HG03108 (cell line): ENCODE measurements around the gene HES3.

Experiments
- ATAC-seq: cut with Tn5 transposase; IDR thresholded peaks from one replicate; pipeline ENCODE4 v1.9.1; 2021; ENCODE audit warnings: moderate library complexity; ENCODE audit not compliant: unreplicated experiment

HES3 gene

DNA sequence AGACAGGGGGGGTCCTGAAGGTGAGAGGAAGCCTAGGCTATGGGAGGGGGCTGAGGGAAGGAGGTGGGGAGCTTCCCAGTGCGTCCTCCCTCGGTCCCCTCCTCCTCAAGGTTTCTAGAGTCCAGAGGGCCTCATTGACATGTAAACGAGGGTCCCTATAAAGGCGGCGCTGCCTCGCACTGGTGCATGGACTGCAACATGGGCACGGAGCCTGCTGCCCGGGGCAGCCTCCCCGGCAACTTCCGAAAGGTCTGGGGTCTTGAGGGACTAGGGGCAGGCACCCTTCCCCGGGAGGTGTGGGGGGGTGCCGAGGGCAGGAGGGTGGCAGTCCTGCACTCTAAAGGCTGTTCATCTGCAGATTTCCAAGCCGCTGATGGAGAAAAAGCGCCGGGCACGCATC lies at the start of gene HES3:
HES3 (plus strand) TSS at position 187 of the 400 bp plus-strand sequence; CDS start at position 374, 187 bp downstream.
- no peak for ATAC-seq

- no peak for ATAC-seq
These were observed 46.1 kb upstream of the HES3 start for GRCh38 chr1:6197746-6198427.

- ATAC-seq: peak; percentile 15
These were observed 45.2 kb upstream of the HES3 start for GRCh38 chr1:6198646-6199297.

GRCh38 chr1:6199298-6200187 lies 44.4 kb upstream of the HES3 start, which contains the start of gene RPL22:
Gene RPL22 (minus strand): TSS chr1:6199595. CDS start chr1:6199573, 22 bp downstream.
- peak; percentile 94 for ATAC-seq

DNA sequence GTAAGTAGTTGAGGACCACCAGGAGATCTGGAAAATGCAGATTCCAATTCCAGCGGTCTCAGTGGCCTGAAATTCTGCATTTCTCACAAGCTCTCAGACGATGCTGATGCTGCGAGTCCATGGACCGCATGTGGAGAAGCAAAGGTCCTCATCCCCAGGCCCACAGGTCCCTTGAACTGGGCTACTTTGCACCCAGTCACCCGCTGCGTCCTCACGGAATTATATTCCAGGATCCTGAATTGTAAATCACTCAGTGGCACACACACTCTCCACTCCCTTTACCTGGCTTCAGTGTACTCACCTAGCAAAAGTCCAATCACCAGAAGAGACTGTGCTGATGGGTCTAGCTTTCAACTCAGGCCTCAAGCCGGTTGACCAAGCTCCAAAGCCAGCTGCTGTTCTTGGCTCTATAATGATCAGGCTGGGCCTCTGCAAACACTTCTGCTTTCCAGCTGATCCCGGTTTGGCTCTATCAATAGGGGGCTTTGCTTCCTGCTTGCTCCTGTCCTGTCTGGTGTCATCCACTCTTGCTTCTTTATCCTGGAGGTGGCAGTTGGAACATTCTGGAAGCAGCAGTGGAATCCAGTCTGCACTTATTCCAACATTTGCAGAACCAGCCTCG lies 43.7 kb upstream of the HES3 start:
- no peak for ATAC-seq

DNA sequence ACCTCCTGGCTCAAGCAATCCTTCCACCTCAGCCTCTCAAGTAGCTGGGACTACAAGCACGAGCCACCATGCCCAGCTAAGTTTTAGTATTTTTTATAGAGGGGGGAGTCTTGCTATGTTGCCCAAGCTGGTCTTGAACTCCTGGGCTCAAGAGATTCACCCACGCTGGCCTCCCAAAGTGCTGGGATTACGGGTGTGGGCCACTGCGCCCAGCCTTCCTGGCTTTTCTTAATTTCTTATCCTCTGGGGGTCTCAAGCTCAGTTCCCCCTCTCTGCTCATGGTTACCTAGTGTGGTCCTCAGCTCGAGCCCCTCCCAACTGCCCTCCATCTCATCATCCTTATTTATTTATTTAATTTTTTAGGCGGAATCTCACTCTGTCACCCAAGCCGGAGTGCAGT lies 41.7 kb upstream of the HES3 start:
- ATAC-seq: no peak

DNA sequence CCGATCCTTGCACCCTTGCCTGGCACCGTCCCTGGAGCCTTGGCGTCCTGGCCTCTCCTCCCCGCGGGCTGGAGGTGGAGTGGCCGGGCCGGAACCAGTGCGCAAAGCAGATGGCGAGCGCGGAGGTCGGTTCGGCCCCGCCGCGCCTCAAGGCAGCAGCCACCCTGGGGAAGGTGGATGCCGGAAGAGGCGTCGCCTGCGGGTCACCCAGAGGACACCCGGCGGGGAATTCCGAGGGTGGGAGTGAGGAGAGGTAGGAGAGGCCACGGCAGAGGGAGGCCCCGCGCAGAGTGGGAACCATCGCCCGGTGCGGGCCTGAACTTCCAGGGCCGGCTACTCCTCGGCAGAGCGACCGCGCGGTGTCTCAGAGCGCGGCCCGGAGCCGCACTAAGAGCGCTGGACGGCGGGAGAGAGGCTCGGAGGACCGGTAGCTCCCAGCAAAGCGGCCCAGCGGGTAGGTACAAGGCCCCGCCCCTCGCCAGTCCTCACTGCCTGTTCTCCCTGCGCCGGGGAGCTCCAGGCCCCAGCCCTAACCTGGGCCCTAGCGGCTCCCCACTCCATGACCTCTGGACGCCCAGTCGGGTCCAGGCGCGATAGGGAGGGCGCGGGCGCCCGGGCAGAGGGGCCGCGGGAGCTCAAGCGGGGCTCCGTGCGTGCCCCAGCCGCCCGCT lies 38.0 kb upstream of the HES3 start, which contains the start of gene RNF207:
RNF207 (plus strand) TSS at position 271 of the 671 bp plus-strand sequence. CDS start 417 bp downstream, outside the sequence.
- ATAC-seq: peak; percentile 58

- ATAC-seq: no peak
These were observed 37.5 kb upstream of the HES3 start for GRCh38 chr1:6206520-6206855.

DNA sequence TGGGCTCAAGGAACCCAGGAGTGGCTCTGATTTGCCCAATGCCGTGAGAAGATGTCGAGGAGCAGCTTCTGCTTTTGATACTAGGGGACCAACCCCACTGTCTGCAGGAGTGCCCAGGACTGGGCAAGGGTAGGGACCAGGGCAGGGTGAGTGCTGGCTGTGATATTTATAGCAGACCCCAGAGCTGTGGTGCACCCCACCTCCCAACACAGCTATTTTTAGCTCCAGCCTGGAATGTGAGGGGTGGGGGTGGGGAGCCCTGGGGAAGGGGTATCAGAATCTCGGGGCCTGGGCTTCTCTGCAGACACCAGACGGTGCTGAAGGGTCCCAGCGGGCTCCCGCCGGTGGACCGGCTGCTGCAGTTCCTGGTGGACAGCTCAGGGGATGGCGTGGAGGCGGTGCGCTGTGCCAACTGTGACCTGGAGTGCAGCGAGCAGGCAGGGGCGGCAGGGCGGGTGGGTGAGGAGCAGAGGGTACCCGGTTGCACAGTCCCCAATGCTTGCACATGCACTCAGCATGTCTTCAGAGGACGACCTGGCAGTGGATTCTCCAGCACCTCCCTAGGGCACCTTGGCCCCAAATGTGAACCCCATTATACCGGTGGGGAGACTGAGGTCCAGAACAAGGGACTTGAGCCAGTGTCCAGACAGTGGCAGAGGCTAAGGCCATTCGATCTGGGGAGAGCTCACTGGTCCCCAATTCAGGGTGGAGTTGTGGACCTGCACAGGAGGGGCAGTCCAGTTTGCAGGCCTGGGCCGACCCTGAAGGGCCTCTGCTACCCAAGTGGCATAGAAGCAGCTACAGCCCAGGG lies 36.7 kb upstream of the HES3 start:
- ATAC-seq: no peak

GRCh38 chr1:6207921-6208320 lies 36.1 kb upstream of the HES3 start:
- no peak for ATAC-seq

DNA sequence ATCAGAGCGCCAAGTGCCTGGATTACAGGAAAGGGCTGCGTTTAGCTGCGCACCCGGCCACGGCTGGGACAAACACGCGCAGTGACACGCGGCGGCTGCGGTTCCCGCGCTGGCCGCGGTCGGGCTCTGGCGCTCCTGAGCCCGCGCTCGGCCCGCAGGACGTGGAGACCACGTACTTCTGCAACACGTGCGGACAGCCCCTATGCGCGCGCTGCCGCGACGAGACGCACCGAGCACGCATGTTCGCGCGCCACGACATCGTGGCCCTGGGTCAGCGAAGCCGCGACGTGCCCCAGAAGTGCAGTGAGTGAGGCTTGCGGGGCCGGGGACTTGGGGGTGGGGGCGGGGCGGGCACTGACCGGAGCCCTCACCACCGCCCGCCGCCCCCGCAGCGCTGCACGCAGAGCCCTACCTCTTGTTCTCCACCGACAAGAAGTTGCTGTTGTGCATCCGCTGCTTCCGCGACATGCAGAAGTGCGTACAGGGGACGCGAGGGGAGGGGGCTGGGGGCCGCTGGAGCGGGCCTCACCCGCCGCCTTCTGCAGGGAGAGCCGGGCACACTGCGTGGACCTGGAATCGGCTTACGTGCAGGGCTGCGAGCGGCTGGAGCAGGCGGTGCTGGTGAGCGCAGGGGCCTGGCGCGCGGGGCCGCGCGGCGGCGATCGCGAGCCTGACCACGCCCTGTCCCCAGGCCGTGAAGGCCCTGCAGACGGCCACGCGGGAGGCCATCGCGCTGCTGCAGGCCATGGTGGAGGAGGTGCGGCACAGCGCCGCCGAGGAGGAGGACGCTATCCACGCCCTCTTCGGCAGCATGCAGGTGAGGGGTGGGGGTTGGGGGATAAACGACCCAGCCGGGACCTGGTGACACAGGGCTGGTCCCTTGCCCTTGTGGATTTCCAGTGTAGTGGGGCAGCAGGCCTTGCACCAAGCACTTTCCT lies 35.0 kb upstream of the HES3 start:
- no peak for ATAC-seq

DNA sequence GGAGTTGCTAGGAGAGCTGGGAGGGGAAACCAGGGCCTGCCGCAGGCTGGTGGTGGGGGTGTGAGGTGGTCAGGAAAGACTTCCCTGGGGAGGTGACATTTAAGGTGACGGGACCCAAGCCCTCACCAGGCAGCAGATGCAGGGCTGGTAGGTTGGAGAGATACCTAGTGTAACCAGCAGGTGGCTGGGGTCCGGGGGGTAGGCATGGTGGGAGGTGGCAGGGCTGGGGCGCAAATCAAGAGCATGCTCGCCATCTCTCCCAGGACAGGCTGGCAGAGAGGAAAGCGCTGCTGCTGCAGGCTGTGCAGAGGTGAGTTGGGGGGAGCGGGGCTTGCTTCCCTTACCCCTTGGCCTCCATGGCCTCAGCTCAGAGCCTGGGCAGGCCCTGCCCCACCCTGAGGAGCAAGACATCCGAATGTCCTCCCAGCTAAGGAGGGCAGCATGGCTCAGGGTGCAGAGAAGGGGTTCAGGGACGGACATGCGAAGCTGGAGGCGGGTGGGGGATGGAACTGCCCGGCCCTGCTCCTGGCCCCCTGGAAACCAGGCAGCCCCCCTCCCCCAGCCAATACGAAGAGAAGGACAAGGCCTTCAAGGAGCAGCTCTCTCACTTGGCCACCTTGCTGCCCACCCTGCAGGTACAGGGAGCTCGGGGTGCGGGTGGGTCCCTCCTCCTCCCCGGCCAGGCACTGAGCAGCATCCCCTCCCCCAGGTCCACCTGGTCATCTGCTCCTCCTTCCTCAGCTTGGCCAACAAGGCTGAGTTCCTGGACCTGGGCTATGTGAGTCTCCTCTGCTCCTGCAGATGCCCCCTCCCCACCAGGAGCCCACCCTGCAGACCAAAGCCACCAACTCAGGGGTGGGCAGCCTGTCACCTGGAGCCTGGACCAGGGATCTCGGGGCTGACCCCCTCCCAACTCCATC lies 34.1 kb upstream of the HES3 start:
- ATAC-seq: no peak

DNA sequence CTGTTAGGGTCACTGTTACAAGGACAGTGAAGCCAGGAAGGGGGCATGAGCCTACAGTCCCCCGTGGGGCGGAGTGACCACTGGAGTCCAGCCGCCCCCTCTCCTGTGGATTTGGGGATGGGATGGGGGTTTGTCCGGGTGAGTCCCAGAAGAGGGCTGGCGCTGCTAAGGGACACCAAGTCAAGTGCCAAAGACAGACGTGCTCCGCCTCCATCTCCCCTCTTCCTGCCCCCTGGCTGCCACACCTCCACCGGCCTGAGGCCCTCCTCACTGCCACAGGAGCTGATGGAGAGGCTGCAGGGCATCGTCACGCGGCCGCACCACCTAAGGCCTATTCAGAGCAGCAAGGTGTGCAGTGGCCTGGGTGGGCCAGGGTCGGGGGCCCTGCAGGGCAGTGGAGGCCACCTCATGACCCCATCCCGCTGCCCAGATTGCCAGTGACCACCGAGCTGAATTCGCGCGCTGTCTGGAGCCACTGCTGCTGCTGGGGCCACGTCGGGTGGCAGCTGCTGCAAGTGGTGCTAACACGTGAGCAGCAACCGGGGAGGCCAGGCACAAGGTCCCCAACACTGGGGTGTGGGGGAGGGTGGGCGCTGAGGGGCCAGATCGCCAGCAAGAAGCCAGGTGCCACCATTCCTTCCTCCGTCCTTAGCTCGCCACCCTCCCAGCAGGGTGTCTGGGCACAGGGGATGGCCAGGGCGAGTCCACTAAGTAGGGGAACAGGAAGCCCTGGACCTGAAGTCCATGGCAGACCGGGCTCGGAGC lies 33.2 kb upstream of the HES3 start:
- ATAC-seq: no peak

DNA sequence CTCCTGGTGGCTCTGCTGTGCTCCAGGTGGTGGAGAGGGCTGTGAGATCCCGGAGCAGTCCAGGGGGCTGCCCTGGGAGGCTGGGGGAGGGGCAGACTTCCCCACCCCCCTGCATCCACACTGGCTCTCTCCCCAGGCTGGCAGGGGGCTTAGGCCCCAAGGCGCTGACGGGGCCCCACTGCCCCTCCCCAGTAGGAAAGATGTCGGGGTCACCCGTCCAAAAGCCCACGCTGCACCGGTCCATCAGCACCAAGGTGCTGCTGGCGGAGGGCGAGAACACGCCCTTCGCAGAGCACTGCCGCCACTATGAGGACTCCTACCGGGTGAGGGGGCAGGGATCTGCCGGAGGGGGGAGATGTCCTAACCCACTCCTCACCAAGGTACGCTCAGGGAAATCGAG lies 32.2 kb upstream of the HES3 start:
- ATAC-seq: no peak

GRCh38 chr1:6212193-6212959 lies 31.6 kb upstream of the HES3 start:
- no peak for ATAC-seq
